Measurements from ENCODE around the gene KCNQ2.

- TF ChIP-seq POLR2A (IDR thresholded peaks at IDR 0.05) = no peak
- no peak for TF ChIP-seq CTCF (IDR thresholded peaks at IDR 0.05)
Observed at GRCh38 chr20:63418617-63419016, 53.8 kb downstream of the KCNQ2 start.

All from testis (tissue), 2 donors.